GM12891 (cell line): Measurements from ENCODE around the gene RGS14.

Experiments used
- POLR2A ChIP-seq: IDR thresholded peaks from 2 replicates; pipeline ENCODE4 v1.6.1; 2011; ENCODE audit warnings: low read depth, low read length, control low read depth
- POLR2AphosphoS5 ChIP-seq: IDR thresholded peaks from 2 replicates; pipeline ENCODE4 v1.6.1; 2011; ENCODE audit warnings: low read depth, low read length, control low read depth
- POU2F2 ChIP-seq: IDR thresholded peaks from 2 replicates; pipeline ENCODE4 v1.6.1; 2011; ENCODE audit warnings: low read depth, mild to moderate bottlenecking, control low read depth, low read length, moderate library complexity
- SPI1 ChIP-seq: IDR thresholded peaks from 2 replicates; pipeline ENCODE4 v1.6.1; 2011; ENCODE audit warnings: low read depth, low read length, control low read depth
- TAF1 ChIP-seq: IDR thresholded peaks from 2 replicates; pipeline ENCODE4 v1.6.1; 2011; ENCODE audit warnings: low read depth, low read length, control low read depth

DNA sequence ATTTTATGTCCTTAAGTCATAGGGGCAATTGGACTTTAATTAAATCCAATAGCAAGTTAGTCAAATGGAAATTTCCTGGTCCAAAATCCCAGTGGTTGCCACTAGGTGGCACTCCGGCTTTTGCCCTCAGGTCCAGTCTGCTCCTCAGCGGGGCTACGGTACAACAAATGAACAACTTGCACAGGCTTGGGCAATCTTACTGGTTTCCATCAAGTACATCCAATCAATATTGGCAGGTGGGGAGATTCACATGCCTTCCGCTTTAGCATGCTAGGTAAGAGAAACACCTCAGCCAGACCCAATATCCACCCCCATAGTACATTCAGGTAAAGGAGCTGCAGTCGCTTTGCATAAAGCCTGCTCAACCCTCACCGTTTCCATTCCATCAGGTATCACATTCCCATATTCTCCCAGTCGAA lies 39.8 kb upstream of the RGS14 start:
- TF ChIP-seq POLR2AphosphoS5 (no peak), POU2F2 (no peak), POLR2A (no peak), TAF1 (no peak), SPI1 (no peak)
